ENCODE results near the gene KAT2B. TPM values are rescaled to one million over a fixed set of nuclear protein-coding genes. Genes with fewer than 3 reads are reported as not detected.
A peak's percentile ranks its signal among the peaks of the same experiment; 100 is the strongest.

The KAT2B gene
- total and polyA plus RNA-seq, 2 donors (not counting 1 experiment from before 2014, with no cell fraction given): 21.7 to 57.5 TPM

DNA sequence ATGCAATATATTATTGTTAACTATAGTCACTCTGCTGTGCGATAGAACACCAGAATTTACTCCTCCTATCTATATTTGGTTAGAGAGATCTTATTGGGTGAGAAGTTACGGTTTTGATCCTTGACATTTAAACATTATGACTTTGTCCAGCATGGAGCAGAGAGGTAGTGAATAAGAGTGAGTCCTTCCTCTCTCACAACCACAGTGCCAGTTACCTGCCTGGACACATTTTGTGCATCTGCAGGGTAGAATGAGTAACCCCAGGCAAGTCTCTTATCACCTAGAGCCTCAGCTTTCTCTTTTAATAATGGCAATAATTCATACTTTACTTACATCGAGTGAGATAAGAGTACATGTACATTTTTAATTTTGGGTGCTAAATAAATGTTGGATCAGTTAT lies 24.1 kb downstream of the KAT2B start:
- no peak overlapping the region for H3K4me3 Mint-ChIP-seq
- DNase-seq (no peak), ATAC-seq (ENCODE audit: low read depth) (no peak)
- CTCF ChIA-PET: interaction anchor here (1.4 to 1.8 kb wide), 2 partner anchors 9 to 18 kb away, joined by 3 to 4 read pairs; no protein-coding TSS in a partner anchor
- H3K9ac ChIP-seq (ENCODE audit: low read length): no peak overlapping the region
- no peak overlapping the region for H2AFZ ChIP-seq (ENCODE audit: insufficient read depth, low read depth, low read length, poor library complexity, severe bottlenecking)
- peaks cover 48% of the 10 kb centered on the region for H4K20me1 ChIP-seq (ENCODE audit: control insufficient read depth, insufficient read depth, low read length, poor library complexity, severe bottlenecking)
- no peak overlapping the region for H3K4me2 ChIP-seq (replicated peaks; ENCODE audit: low read depth, low read length, poor library complexity, severe bottlenecking)
- peaks cover 88% of the 10 kb centered on the region for H3K79me2 ChIP-seq (ENCODE audit: control insufficient read depth, insufficient read depth, low read length)
- H3K4me1 ChIP-seq (ENCODE audit: control insufficient read depth in 2 of 2, insufficient read depth in 2 of 2, low read length in 2 of 2): peaks cover 8 to 10% of the 10 kb centered on the region in 2 donors
- no peak overlapping the region for H3K4me3 ChIP-seq (ENCODE audit: control extremely low read depth in 1 of 5, extremely low read depth in 1 of 5, insufficient read depth in 1 of 5, low read depth in 2 of 5, low read length in 4 of 5)
- H3K27me3 ChIP-seq (replicated peaks in 1 of 4; ENCODE audit: control extremely low read depth in 1 of 4, control insufficient read depth in 3 of 4, insufficient read depth in 4 of 4, low read length in 3 of 4): no peaks in the 10 kb centered on the region
- intact Hi-C loops (cut with micrococcal nuclease): no loop called here
- no peaks in the 10 kb centered on the region for H3K36me3 ChIP-seq (replicated peaks in 1 of 2; ENCODE audit: control extremely low read depth in 1 of 2, control insufficient read depth in 1 of 2, extremely low read depth in 1 of 2, insufficient read depth in 2 of 2, low read length in 1 of 2)
- no peak overlapping the region for H3K27ac ChIP-seq (ENCODE audit: low read length in 2 of 2)
- no peaks in the 10 kb centered on the region for H3K27me3 Mint-ChIP-seq
- H3K9me3 ChIP-seq (ENCODE audit: control extremely low read depth in 1 of 3, control insufficient read depth in 2 of 3, insufficient read depth in 1 of 3, low read length in 2 of 3): no peaks in the 10 kb centered on the region
- peak overlapping the region; percentile 11 for H3K27ac Mint-ChIP-seq
- WGBS (ENCODE audit: insufficient coverage): no CpG with 5 or more reads among the region's 3 CpGs
- H3K4me1 Mint-ChIP-seq: peaks cover 52% of the 10 kb centered on the region
- POLR2A ChIA-PET: no interaction called here
- H3K9me3 Mint-ChIP-seq (ENCODE audit: insufficient read depth): no peaks in the 10 kb centered on the region
- TF ChIP-seq EZH2 (IDR thresholded peaks at IDR 0.05; ENCODE audit: borderline replicate concordance, insufficient read depth, low read depth, low read length, poor library complexity, severe bottlenecking): no peak
- TF ChIP-seq, protein P1, sequence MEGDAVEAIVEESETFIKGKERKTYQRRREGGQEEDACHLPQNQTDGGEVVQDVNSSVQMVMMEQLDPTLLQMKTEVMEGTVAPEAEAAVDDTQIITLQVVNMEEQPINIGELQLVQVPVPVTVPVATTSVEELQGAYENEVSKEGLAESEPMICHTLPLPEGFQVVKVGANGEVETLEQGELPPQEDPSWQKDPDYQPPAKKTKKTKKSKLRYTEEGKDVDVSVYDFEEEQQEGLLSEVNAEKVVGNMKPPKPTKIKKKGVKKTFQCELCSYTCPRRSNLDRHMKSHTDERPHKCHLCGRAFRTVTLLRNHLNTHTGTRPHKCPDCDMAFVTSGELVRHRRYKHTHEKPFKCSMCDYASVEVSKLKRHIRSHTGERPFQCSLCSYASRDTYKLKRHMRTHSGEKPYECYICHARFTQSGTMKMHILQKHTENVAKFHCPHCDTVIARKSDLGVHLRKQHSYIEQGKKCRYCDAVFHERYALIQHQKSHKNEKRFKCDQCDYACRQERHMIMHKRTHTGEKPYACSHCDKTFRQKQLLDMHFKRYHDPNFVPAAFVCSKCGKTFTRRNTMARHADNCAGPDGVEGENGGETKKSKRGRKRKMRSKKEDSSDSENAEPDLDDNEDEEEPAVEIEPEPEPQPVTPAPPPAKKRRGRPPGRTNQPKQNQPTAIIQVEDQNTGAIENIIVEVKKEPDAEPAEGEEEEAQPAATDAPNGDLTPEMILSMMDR (IDR thresholded peaks at IDR 0.05): no peak

DNA sequence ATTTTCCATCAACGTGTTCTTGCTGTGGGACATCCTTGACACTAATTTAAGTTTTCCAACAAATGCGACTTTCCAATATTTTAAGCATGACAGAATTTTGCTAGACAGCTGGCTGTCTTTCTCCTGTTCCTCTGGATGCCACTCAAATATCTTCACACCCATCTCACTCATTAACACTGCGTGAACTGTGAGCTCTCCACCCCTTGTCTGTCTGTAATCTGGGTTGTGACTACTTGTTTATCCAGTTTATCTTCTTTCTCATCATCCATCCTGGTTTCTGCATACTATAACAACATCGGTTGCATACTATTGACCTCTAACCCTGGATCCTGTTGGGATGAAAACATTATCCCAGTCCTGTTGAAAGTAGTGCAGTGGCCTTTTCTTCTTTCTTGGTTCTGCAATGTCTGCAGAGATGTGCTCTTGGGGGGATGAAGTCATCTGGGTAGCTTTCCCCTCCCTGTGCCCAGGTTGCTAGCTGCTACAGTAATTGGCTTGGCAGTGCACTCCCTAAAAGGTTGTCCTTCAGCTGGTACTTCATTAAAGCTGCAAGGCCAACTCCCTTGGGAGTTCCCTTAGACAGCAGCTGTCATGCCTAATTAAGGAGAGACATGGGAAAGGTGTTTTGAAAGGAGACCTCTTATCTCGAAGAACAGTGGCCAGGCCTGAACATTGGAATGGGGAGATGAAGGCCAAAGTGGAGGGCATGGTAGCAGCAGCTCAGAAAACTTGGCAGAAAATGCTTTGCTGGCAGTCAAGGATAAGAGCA lies 24.7 kb downstream of the KAT2B start:
- H3K27me3 Mint-ChIP-seq: no peaks in the 10 kb centered on the region
- no peaks in the 10 kb centered on the region for H3K9me3 Mint-ChIP-seq (ENCODE audit: insufficient read depth)
- no peak for ATAC-seq (ENCODE audit: low read depth)
- Histone ChIP-seq H3K9me3 (ENCODE audit: control extremely low read depth in 1 of 3, control insufficient read depth in 2 of 3, insufficient read depth in 1 of 3, low read length in 2 of 3) (no peaks in the 10 kb centered on the region), H3K4me1 (ENCODE audit: control insufficient read depth in 2 of 2, insufficient read depth in 2 of 2, low read length in 2 of 2) (peaks cover 8 to 10% of the 10 kb centered on the region in 2 donors), H3K4me2 (replicated peaks; ENCODE audit: low read depth, low read length, poor library complexity, severe bottlenecking) (no peak overlapping the region), H4K20me1 (ENCODE audit: control insufficient read depth, insufficient read depth, low read length, poor library complexity, severe bottlenecking) (peaks cover 54% of the 10 kb centered on the region), H3K27me3 (replicated peaks in 1 of 4; ENCODE audit: control extremely low read depth in 1 of 4, control insufficient read depth in 3 of 4, insufficient read depth in 4 of 4, low read length in 3 of 4) (no peaks in the 10 kb centered on the region), H2AFZ (ENCODE audit: insufficient read depth, low read depth, low read length, poor library complexity, severe bottlenecking) (no peak overlapping the region), H3K79me2 (ENCODE audit: control insufficient read depth, insufficient read depth, low read length) (peaks cover 87% of the 10 kb centered on the region), H3K9ac (ENCODE audit: low read length) (no peak overlapping the region), H3K4me3 (ENCODE audit: control extremely low read depth in 1 of 5, extremely low read depth in 1 of 5, insufficient read depth in 1 of 5, low read depth in 2 of 5, low read length in 4 of 5) (no peak overlapping the region), H3K36me3 (replicated peaks in 1 of 2; ENCODE audit: control extremely low read depth in 1 of 2, control insufficient read depth in 1 of 2, extremely low read depth in 1 of 2, insufficient read depth in 2 of 2, low read length in 1 of 2) (no peaks in the 10 kb centered on the region), H3K27ac (ENCODE audit: low read length in 2 of 2) (no peak overlapping the region)
- no peak for DNase-seq
- intact Hi-C loops (cut with micrococcal nuclease): no loop called here
- no peak overlapping the region for H3K27ac Mint-ChIP-seq
- TF ChIP-seq, protein P1 (IDR thresholded peaks at IDR 0.05): no peak
- TF ChIP-seq EZH2 (IDR thresholded peaks at IDR 0.05; ENCODE audit: borderline replicate concordance, insufficient read depth, low read depth, low read length, poor library complexity, severe bottlenecking): no peak
- 92% methylated on average over 3 of the region's 5 CpGs for WGBS (ENCODE audit: insufficient coverage)
- H3K4me1 Mint-ChIP-seq: peaks cover 52% of the 10 kb centered on the region
- no peak overlapping the region for H3K4me3 Mint-ChIP-seq
- CTCF ChIA-PET: interaction anchor here (0.8 to 1.8 kb wide), 3 partner anchors 9 to 18 kb away, joined by 3 to 4 read pairs (median 3); no protein-coding TSS in a partner anchor
- POLR2A ChIA-PET: no interaction called here

Data from B cell (primary cell).